HG03066 (cell line): ENCODE measurements around the gene RBFOX1.

Source experiments
- ATAC-seq: cut with Tn5 transposase; IDR thresholded peaks from one replicate; pipeline ENCODE4 v1.9.1; 2021; ENCODE audit warnings: low read depth; ENCODE audit not compliant: unreplicated experiment

RBFOX1 gene

DNA sequence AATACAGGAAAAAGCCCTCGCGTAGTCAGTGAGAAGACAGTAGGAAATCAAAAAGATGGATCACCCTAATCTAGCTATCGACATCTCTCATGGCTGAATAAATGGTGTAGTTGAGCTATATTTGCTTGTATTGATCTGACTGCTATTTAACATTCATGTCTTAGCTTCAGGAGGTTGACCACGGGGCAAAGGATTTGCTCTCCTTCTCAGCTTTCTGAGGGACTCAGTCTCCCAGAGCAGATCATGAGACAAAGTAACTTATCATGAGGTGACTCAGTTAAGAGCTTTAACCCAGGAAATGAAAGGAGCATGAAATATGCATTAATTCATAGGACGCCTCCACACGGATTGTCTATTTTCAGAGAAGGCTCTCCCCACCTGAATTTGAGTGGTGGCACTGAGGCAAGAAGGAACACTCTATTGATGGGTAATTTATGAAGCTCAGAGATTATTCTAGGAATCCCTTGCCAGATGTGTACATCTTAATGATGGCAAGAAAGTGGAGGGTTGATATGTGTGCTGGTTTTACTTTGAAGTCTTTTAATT lies 608 bp downstream of the RBFOX1 start:
- ATAC-seq, result no peak

GRCh38 chr16:7334801-7335560 lies 2.3 kb downstream of the RBFOX1 start:
- ATAC-seq, result no peak

DNA sequence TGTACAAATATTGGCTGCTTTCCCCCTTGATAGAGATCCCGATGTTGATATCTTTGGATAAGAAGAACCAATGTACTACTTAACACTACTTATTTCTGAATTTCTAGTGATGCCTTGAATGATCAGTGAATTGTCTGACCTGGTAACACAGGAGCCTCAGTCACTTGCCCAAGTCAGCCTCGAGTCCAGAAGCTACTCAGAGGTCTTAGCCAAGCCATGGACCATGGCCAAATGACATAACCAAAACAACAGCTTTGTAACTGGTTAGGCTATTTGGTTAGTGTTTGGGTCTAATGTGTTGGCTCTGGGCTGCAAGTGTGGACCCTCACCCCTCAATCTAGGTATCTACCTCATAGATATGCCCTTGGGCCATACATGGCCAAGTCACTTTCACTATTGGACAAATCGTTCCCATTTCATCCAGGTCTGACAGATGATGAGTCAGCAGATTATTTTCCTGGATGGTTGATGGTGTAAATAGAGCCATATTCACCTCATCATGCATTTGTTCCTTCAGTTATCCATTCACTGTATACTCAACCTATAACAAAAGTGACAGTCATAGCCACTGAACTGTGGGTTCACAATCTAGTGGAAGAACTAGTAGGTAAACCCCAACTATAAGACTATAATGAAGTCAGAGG lies 3.5 kb downstream of the RBFOX1 start:
- ATAC-seq, result no peak

- no peak for ATAC-seq
Observed at GRCh38 chr16:7336742-7337141, 4.1 kb downstream of the RBFOX1 start.

DNA sequence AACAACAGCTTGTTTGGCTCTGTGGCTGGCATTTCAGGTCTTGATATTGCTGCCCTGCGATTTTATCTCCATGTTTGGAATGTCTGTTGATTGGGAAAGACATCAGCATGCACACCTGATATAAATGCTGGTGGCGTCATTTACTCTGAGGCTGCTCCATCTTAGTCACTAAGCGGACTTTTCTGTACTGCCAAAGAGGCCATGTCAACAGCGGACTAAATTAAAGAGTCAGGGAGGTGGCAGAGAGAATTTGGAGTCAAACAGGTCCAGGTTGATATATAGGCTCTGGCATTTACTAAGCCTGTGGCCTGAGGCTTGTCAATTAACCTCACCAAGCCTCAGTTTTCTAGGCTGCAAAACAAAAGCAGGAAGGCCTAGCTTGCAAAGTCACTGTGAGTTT lies 6.2 kb downstream of the RBFOX1 start:
- no peak for ATAC-seq

- ATAC-seq, result no peak
Observed at GRCh38 chr16:7339700-7340099, 7.1 kb downstream of the RBFOX1 start.

- ATAC-seq, result no peak
Observed at GRCh38 chr16:7340938-7341337, 8.3 kb downstream of the RBFOX1 start.

GRCh38 chr16:7342598-7342997 lies 10.0 kb downstream of the RBFOX1 start:
- no peak for ATAC-seq

- no peak for ATAC-seq
Observed at GRCh38 chr16:7343243-7343642, 10.6 kb downstream of the RBFOX1 start.

DNA sequence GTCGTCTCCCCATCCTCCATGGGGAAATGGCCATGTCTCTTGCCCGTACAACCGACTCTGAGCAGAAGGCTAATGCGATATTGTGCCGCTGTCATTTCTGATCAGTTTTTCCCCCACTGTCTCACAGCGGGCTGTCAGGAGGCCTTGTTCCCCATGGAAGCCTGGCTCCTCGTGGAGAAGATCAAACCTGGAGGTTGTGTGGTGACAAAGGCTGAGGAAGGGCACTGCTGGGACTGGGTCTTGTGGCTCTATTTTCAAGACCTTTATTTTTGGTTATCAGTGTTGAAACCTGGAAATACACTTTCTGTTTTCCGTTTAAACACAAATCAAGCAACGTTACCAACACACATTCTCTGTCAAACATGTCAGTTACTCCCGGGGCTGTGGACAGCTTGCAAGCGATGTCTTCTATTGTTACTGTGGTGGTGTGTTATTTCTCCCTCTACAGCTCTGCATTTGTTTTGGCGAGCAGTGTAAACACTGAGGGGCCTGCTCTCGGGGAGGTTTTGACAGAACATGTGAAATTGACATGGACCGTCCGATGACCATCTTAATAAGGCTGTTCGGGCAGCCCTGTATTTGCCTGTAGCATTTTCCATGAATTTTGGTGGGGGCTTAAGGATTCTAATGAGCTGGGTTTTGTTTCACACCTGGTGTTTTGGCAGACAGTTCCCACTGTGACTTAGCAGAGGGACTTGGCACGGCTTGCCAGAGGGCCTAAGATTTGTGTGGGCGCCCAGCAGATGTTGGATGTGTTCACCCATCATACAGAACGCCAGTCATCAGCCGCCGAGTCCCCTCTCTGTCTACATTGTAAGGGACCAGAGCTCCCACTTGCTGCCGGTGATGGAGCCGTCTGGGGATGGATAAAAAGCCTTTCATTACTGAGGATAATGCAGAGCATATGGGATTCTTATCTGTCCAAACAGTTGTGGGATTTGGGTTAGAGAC lies 12.5 kb downstream of the RBFOX1 start:
- ATAC-seq, result no peak

GRCh38 chr16:7350806-7351205 lies 18.2 kb downstream of the RBFOX1 start:
- ATAC-seq, result no peak

- ATAC-seq, result no peak
Observed at GRCh38 chr16:7351610-7352510, 19.2 kb downstream of the RBFOX1 start.

DNA sequence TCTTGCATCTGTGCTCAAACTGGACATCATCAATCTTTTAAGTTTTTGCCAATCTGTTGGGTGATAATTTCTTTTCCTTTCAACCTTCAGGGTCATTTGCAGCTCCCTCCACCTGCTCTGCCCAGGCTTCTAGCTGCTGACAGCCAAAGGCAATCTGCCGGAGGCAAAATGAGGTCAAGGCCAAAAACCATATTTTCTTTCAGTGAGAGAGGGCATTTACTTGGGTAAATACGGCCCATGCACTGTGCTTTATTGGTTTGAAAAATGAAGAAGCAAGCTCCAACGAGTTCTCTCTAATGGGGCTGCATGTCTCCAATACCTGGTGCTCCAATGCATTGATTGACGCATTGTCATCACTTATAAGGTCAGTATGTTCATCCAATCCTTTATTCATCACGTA lies 23.1 kb downstream of the RBFOX1 start:
- no peak for ATAC-seq

DNA sequence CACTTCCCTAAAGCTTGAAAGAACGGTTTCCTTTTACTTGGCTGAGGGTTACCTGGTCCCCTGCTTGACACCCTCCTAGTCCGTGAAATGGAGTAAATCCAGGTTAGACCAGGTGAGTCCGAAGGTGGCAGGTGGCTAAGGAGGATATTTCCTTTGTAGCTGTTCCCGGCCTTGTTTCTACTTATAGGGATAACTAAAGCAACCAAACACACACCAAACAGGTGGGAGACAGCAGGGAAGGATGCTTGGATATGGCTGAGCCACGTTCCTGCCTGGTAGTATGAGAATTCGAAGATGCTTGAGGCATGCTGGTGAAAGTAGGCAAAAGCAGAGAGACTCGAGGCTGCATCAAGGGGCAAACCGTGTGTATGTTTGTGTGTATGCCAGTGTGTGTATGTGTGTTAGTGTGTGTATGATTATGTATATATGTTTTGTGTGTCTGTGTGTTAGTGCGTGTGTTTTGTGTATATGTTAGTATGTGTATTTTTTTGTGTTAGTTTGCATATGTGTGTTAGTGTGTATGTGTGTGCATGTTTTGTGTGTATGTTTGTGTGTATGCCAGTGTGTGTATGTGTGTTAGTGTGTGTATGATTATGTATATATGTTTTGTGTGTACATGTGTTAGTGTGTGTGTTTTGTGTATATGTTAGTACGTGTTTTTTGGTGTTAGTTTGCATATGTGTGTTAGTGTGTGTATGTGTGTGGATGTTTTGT lies 28.9 kb downstream of the RBFOX1 start:
- no peak for ATAC-seq

- no peak for ATAC-seq
Observed at GRCh38 chr16:7362231-7362630, 29.6 kb downstream of the RBFOX1 start.

DNA sequence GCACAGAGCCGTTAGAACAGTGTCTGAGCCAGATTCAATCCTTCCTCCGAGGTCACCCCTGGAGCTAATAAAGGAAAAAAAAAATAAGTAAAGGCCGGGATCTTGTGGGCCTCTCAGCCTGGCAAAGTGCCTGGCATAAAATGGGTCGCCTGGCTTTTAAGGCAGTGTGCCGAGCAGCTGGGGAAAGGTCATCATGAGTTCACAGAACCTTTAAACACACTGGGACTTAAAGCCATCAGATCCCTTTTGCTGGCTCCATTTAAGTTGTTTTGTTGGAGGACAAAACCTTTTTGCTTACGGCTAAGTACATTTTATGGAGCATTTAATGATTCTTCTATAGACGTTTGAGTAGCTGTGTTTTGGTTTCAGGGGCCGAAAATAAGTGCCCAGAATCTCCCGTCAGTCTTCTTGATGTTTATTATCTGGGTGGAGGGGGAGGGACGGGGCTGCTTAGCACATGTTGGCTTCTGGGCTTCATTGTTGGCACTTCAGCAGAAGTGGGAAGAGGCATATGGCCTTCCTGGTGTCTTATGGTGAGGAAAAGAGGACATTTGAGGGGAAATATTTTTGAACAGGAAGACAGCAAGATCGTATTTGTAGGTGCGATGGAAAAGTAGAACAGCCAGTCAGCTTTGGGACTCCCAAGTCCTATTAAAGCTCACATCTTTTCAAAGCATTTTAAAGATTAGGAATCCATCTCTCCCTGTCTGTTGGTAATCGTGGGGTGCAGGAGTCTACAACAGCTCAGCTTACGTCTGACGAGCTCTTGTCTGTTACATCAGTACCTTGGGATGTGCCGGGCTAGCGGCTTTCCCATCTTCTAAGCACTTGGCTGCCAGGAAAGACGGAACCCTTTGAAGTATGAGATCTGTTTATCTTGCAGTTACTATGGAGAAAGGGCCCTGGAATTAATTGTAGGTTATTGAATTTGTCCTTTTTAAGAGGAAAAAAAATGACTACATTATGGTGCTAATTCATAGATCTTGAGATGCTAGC lies 31.1 kb downstream of the RBFOX1 start:
- ATAC-seq, result no peak

DNA sequence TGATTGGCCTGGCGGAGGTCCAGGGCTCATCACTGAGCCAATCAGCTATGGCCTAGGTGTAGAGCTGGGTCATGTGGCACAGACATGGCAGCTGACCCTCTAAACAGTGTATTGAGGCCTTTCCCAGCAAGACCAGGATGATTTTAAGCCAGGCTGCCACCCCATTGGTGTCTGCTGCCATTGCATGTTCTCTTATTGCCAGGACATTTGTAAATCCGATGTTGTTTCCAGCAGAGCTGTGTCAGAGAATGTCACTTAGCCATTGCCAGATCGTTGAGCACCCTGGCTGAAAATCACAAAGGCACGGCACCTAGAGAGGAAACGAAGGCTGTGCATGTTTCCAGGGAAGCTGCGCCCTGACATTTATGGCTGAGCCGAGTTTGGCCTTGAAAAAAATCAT lies 33.4 kb downstream of the RBFOX1 start:
- no peak for ATAC-seq
